Non-pigmented ciliary epithelial cell (primary cell): Measurements from ENCODE around the gene CTTNBP2.

Experiments used
- DNase-seq: peaks from one replicate; pipeline ENCODE4 v3.0.0-alpha.2; 2010; ENCODE audit warnings: low read depth

CTTNBP2 gene

GRCh38 chr7:117818232-117818631 lies 55.0 kb downstream of the CTTNBP2 start:
- peak; percentile 77 for DNase-seq

GRCh38 chr7:117816727-117817126 lies 56.5 kb downstream of the CTTNBP2 start:
- no peak for DNase-seq

- DNase-seq: no peak
These were observed 61.5 kb downstream of the CTTNBP2 start for GRCh38 chr7:117811696-117812095.

GRCh38 chr7:117810642-117811512 lies 62.4 kb downstream of the CTTNBP2 start:
- no peak for DNase-seq

GRCh38 chr7:117809958-117810357 lies 63.3 kb downstream of the CTTNBP2 start:
- DNase-seq: no peak

- DNase-seq: no peak
These were observed 64.1 kb downstream of the CTTNBP2 start for GRCh38 chr7:117808910-117809705.

GRCh38 chr7:117808341-117808757 lies 64.9 kb downstream of the CTTNBP2 start:
- no peak for DNase-seq

- no peak for DNase-seq
These were observed 65.6 kb downstream of the CTTNBP2 start for GRCh38 chr7:117807676-117808075.

- DNase-seq: no peak
These were observed 67.2 kb downstream of the CTTNBP2 start for GRCh38 chr7:117806011-117806410.

GRCh38 chr7:117805241-117805640 lies 68.0 kb downstream of the CTTNBP2 start:
- DNase-seq: no peak

GRCh38 chr7:117803476-117803875 lies 69.8 kb downstream of the CTTNBP2 start:
- DNase-seq: no peak

- no peak for DNase-seq
These were observed 70.6 kb downstream of the CTTNBP2 start for GRCh38 chr7:117802660-117803059.

- no peak for DNase-seq
These were observed 72.4 kb downstream of the CTTNBP2 start for GRCh38 chr7:117800841-117801240.

- no peak for DNase-seq
These were observed 72.8 kb downstream of the CTTNBP2 start for GRCh38 chr7:117800406-117800805.

GRCh38 chr7:117796889-117797288 lies 76.4 kb downstream of the CTTNBP2 start:
- no peak for DNase-seq

- no peak for DNase-seq
These were observed 79.3 kb downstream of the CTTNBP2 start for GRCh38 chr7:117793976-117794375.

GRCh38 chr7:117793521-117793920 lies 79.7 kb downstream of the CTTNBP2 start:
- DNase-seq: no peak

- no peak for DNase-seq
These were observed 81.1 kb downstream of the CTTNBP2 start for GRCh38 chr7:117791877-117792780.

- no peak for DNase-seq
These were observed 82.5 kb downstream of the CTTNBP2 start for GRCh38 chr7:117790731-117791130.

- no peak for DNase-seq
These were observed 83.0 kb downstream of the CTTNBP2 start for GRCh38 chr7:117790251-117790650.

GRCh38 chr7:117785431-117785830 lies 87.8 kb downstream of the CTTNBP2 start:
- DNase-seq: no peak

GRCh38 chr7:117784315-117784714 lies 88.9 kb downstream of the CTTNBP2 start:
- DNase-seq: no peak
